Eye (tissue), 1 donor: Measurements from ENCODE around the gene BTN2A1.
"Not testable (repeated sequence)": the region's sequence is repeated elsewhere in the genome, so short reads cannot be mapped to it uniquely, and the experiment has no call there.

Experiments
- DNase-seq: peaks from one replicate; pipeline ENCODE4 v3.0.0-alpha.2; 2015

BTN2A1 gene

GRCh38 chr6:26433680-26434079 lies 24.1 kb upstream of the BTN2A1 start:
- not testable (repeated sequence) for DNase-seq

GRCh38 chr6:26436018-26436417 lies 21.7 kb upstream of the BTN2A1 start:
- no peak for DNase-seq

- DNase-seq = no peak
Observed at GRCh38 chr6:26437550-26437949, 20.2 kb upstream of the BTN2A1 start.

DNA sequence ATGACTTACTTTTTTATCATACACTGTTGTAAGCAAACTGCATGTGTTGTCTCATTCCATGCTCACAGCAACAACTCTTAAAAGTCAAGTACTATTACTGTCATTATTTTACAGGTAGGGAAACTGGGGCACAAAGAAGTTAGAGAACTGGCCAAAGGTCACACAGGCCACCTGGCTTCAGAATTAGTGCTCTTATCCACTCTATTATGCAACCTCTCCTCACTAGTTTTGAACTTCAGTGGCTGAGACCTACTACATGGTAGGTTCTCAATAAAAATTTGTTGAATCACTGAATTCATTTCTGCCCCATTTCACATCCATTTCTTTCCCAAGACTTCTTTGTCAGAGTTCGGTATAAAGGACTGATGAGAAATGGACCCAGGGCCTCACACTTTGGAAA lies 19.8 kb upstream of the BTN2A1 start:
- no peak for DNase-seq

DNA sequence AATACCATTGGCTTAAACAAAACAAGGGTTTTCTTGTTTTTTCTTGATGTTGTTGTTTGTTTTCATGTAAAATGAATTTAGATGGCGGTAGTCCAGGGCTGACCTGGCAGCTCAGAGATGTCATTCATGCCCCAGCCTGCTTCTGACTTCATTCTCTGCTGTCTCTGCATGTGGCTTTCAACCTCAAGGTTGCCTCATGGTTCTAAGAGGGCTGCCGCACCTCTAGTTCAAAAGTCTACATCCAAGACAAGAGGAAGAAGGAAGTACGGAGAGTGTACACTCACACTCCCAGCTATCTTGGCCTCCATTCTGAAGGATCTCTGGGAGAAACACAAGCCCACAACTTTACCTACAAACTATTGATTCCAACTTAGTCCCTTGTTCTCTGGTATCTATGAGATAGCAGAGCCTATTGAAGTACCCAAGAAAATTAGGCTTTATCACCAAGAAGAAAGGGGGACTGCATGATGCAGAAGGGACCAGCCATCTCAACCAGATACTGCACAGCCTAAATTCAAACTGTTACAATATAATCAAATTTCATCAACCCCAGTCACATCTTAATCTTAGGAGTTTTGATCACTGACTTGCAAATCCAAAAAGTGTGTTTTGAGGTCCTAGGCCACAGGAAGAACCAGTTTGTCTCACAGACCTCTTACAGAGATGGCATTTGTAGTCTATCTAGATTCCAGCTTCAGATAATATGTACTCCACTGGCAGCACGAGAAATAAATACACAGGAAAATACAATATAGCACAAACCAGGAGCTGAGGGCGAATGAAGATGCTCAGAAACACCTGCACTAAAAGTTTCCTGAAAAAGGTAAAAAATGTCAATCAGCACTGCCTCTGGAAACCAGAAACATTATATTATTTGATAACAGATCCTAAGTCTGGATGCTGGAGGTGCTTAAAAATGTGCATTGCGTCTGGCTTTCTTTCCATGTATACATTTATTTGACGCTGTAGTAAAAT lies 18.3 kb upstream of the BTN2A1 start:
- DNase-seq = no peak

GRCh38 chr6:26440977-26441358 lies 16.8 kb upstream of the BTN2A1 start:
- no peak for DNase-seq

- no peak for DNase-seq
Observed at GRCh38 chr6:26441977-26442376, 15.8 kb upstream of the BTN2A1 start.

- DNase-seq = no peak
Observed at GRCh38 chr6:26445934-26446667, 11.7 kb upstream of the BTN2A1 start.

GRCh38 chr6:26447257-26447656 lies 10.5 kb upstream of the BTN2A1 start:
- no peak for DNase-seq

DNA sequence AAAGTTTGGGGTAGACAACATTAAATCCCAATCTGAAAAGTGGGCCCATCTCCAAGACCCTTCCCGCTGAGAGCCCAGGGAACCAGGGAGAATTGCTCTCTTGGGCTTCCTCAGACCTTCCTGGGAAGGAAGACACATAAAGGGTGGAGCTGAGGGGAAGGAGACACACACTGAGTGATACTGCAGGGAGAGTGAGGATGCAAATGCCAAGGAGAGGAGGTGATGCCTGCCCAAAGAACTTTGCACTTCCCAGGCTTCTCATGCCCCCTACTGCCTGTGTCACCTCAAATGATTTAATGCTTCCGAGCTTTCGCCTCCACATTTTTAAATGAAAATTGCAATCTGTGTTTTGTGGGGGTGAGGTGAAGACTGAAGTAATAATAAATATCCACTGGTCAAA lies 7.5 kb upstream of the BTN2A1 start:
- DNase-seq = no peak

- DNase-seq = no peak
Observed at GRCh38 chr6:26452631-26453235, 5.0 kb upstream of the BTN2A1 start.

DNA sequence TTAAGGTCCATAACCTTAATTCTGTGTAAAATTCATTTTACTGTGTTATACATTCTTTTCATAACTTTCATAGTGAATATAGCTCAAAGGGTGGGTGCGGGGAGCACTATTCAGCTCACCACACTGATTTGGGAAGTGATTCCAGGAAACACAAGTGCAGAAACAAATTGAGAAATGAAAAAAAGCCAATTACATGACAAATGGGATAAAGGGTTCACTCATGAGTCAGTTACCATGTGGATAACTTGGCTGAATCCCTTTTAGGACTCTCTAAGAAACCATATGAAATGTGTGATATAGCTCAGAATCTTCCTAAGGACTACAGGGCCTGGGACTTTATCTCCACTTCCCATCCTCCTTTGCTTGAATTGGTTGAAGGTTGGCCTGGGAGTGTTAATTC lies 3.1 kb upstream of the BTN2A1 start:
- no peak for DNase-seq

DNA sequence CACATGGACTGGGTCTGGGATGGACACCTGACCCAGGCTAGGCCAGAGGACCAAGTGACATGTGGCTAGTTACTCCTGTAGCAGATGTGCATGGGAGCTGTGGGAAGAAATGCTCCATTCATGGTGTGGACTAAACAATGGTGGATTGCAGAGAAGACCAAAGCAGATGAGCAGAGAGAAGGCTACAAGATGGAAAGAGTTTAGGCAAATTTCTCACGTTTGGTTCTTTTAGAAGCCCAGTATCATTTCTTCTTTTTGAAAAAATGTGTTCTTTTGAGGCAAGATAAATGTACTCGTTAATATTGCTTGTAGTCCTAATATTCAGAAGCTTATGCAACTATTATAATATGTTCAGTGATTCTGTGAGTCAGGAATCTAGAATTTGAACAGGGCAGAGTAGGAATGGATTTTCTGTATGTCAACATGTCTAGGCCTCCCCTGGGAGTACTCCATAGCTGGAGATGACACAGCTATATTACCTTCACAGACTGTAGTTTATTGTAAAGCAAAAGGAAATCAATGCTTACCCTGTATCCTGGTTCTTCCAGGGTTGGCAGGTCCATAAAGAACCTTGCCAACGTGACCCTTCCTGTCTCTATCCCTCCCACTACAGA lies 2.3 kb upstream of the BTN2A1 start:
- no peak for DNase-seq

DNA sequence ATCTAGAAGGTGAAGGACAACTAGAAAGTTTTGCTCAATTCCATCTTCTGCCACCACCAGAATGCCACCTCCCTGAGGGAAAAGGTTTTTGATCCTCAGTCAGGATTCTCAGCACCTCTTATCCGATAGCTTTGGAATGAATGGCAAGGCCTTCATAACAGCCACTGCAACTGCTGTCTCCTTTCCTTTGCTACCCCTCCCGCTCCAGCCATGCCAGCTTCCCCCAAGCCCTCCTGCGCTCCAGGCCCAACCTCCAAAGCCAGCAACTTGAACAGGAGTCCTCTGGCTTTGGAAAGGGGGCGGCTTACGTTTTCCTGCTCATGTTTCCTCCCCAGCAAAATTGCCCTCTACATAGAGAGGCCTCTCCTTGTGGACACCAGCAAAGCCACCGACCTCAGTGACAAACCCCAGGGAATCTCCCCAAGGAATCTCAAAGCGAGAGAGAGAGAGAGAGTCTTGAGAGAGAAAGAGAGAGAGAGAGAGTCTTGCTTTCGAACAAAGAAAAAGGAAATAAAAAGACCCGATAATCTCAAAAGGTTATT lies 420 bp upstream of the BTN2A1 start:
- DNase-seq = no peak

- DNase-seq = no peak
Observed at GRCh38 chr6:26459023-26459810, 1.5 kb downstream of the BTN2A1 start.

DNA sequence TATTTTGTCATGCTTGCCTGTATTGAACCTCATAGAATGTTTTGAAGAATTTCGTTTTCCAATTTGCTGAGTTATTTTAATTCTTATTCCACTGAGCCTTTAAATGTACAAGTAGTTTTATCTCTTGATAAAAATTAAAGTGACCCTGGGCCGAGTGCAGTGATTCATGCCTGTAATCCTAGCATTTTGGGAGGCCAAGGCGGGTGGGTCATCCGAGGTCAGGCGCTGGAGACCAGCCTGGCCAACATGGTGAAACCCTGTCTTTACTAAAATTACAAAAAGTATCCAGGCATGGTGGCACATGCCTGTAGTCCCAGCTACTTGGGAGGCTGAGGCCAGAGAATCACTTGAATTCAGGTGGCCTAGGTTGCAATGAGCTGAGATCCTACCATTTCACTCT lies 3.6 kb downstream of the BTN2A1 start:
- DNase-seq = not testable (repeated sequence)

GRCh38 chr6:26464014-26464413 lies 6.3 kb downstream of the BTN2A1 start:
- no peak for DNase-seq

- no peak for DNase-seq
Observed at GRCh38 chr6:26464416-26465131, 6.8 kb downstream of the BTN2A1 start.

DNA sequence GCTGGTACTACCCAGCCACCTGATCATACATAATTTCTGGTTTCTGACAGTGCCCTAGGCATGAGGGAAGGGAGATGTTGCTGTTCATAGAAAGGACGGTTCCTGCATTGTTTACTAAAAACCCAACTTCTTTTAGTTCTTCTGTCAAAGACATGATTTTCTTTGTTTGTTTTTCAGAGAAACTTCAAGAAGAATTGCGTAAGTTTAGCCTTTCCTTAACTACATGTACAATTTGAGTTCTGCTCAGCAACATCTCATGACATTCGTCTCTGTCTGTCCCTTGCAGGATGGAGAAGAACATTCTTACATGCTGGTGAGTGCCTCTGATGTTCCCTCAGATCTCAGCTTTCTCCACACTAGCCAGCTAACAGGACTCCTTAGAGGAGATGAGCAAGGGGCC lies 8.0 kb downstream of the BTN2A1 start:
- no peak for DNase-seq

GRCh38 chr6:26468829-26469228 lies 11.1 kb downstream of the BTN2A1 start:
- no peak for DNase-seq

GRCh38 chr6:26470643-26471042 lies 12.9 kb downstream of the BTN2A1 start:
- DNase-seq = no peak
